OCI-LY7 (cell line): ENCODE data around the gene NEAT1. TPM values are rescaled to one million over a fixed set of nuclear protein-coding genes. Genes with fewer than 3 reads are reported as not detected.
A peak's percentile ranks its signal among the peaks of the same experiment; 100 is the strongest.

Source experiments
- BruUV-seq: library from RNA; stranded (reverse); fragments of 400-500 nt; replicated peaks from 2 replicates; lab custom pipeline; 2021; lab: Mats Ljungman, UMichigan
- CTCF ChIA-PET: fragments of 300-600 bp; sonication (Branson Sonifier 250); formaldehyde crosslinking; loops from one replicate; lab custom pipeline; 2022; ENCODE audit warnings: antibody characterized with exemption; ENCODE audit not compliant: unreplicated experiment; lab: Charles Lee
- POLR2A ChIA-PET: fragments of 300-600 bp; sonication (Branson Sonifier 250); formaldehyde crosslinking; loops from one replicate; lab custom pipeline; 2022; ENCODE audit warnings: antibody characterized with exemption; lab: Charles Lee
- DNase-seq: peaks from one replicate; pipeline ENCODE4 v3.0.0-alpha.2; 2015; ENCODE audit warnings: low spot score
- H2AFZ ChIP-seq: fragments of 200-600 bp; sonication (generic), shearing (Covaris generic); 2 replicates; pipeline ENCODE4 v1.6.1; 2014; ENCODE audit warnings: mild to moderate bottlenecking, antibody characterized with exemption, low read length, moderate library complexity
- H3K27ac ChIP-seq: fragments of 200-600 bp; sonication (generic); 2 replicates; pipeline ENCODE4 v1.5.1; 2014; ENCODE audit warnings: mixed run types, low read depth, mild to moderate bottlenecking, moderate library complexity, low read length, inconsistent platforms; ENCODE audit not compliant: poor library complexity, severe bottlenecking
- H3K36me3 ChIP-seq: fragments of 200-600 bp; sonication (generic); 2 replicates; pipeline ENCODE4 v1.6.1; 2014; ENCODE audit warnings: mild to moderate bottlenecking, antibody characterized with exemption, low read length, moderate library complexity, mixed read lengths; ENCODE audit not compliant: insufficient read depth
- H3K4me1 ChIP-seq: fragments of 200-600 bp; sonication (generic); 2 replicates; pipeline ENCODE4 v1.5.1; 2014; ENCODE audit warnings: mild to moderate bottlenecking, low read length; ENCODE audit not compliant: insufficient read depth, poor library complexity, severe bottlenecking
- H3K4me2 ChIP-seq: fragments of 200-600 bp; sonication (generic); 2 replicates; pipeline ENCODE4 v1.6.1; 2014; ENCODE audit warnings: mild to moderate bottlenecking, low read length
- H3K4me3 ChIP-seq: fragments of 200-600 bp; sonication (generic); 2 replicates; pipeline ENCODE4 v1.5.1; 2014; ENCODE audit warnings: mild to moderate bottlenecking, low read depth, low read length; ENCODE audit not compliant: poor library complexity, severe bottlenecking
- H3K79me2 ChIP-seq: fragments of 200-600 bp; sonication (generic); 2 replicates; pipeline ENCODE4 v1.6.1; 2016; ENCODE audit warnings: low read depth, mild to moderate bottlenecking, low read length, moderate library complexity, mixed read lengths; ENCODE audit not compliant: insufficient read depth
- H3K9me2 ChIP-seq: fragments of 200-600 bp; sonication (generic); 2 replicates; pipeline ENCODE4 v1.6.1; 2016; ENCODE audit warnings: mild to moderate bottlenecking, low read length, mixed read lengths; ENCODE audit not compliant: insufficient read depth
- H3K9me3 ChIP-seq: fragments of 200-600 bp; sonication (generic); 2 replicates; pipeline ENCODE4 v1.6.1; 2014; ENCODE audit warnings: mild to moderate bottlenecking, mixed run types, low read length, mixed read lengths
- H4K20me1 ChIP-seq: fragments of 200-600 bp; sonication (generic); 2 replicates; pipeline ENCODE4 v1.6.1; 2014; ENCODE audit warnings: mild to moderate bottlenecking, antibody characterized with exemption, low read length, moderate library complexity, mixed read lengths; ENCODE audit not compliant: insufficient read depth
- EZH2phosphoT487 ChIP-seq: fragments of 200-600 bp; sonication (generic); IDR thresholded peaks from 2 replicates; pipeline ENCODE4 v1.6.1; 2018; ENCODE audit warnings: low read depth, borderline replicate concordance, mild to moderate bottlenecking, mixed run types, antibody characterized with exemption, low read length, moderate library complexity, mixed read lengths
- intact Hi-C: fragments of 100-400 bp; cut with micrococcal nuclease; formaldehyde crosslinking; loops from one replicate; pipeline ENCODE4 v1.10.0; 2022; ENCODE audit not compliant: unreplicated experiment
- total RNA-seq, 2 experiments: library from RNA; depleted of rRNA in 1 of 2; stranded (reverse); fragments of >200 nt in 1 of 2; shearing (Covaris generic) in 1 of 2; gene quantifications; 2 replicates each; pipeline ENCODE4 v1.2.3, GENCODE V29; 2014 to 2022
- TF ChIP-seq, protein P1 (sequence below): fragments of 200-600 bp; sonication (generic); conservative IDR thresholded peaks from 2 replicates; pipeline ENCODE4 v1.5.1; 2014; ENCODE audit warnings: mild to moderate bottlenecking, antibody characterized with exemption, low read length, moderate library complexity, mixed read lengths

NEAT1 gene
- total RNA-seq, 2 experiments from 2014 or later: 30.1 to 440 TPM

DNA sequence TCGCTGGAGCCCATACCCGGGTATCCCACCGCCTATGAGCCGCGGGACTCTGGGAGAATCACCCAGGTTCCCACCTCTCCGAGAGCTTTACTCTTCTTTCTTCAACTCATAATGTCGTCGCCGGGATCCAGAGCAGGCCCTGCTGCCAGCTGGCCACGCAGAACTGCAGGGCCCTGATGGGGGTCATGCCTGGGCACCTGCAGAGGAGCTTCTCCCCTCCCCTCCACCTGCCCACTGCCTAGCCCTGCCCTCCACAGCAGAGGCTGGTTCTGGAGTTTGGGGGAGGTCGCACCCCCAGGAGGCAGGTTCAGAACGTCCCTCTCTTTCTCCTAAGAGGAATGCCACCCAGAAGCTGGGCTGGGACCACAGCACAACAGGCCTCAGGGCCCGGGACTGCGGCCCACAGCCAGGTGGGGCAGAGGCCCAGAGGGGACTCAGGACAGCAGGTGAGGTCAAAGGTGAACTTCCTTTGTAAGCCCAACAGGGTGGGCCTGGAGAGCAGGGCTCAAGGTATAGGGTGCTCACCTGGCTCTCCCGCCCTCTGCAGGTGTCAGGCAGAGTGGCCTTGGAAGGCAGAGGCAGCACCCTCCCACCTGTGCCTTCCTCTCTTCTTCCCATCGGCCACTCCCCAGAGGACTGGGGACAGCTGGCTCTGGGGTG, 42.0 kb upstream of the NEAT1 start:
- Histone ChIP-seq H3K9me3 (no peaks in the 10 kb centered on the region), H3K36me3 (no peaks in the 10 kb centered on the region), H3K4me1 (peaks cover 42% of the 10 kb centered on the region), H3K79me2 (no peaks in the 10 kb centered on the region), H2AFZ (no peak overlapping the region), H3K4me3 (no peak overlapping the region), H3K9me2 (no peaks in the 10 kb centered on the region), H3K4me2 (no peak overlapping the region), H3K27ac (no peak overlapping the region), H4K20me1 (no peaks in the 10 kb centered on the region)
- no TSS peak for BruUV-seq
- no peak for DNase-seq
- no peak for TF ChIP-seq EZH2phosphoT487
- TF ChIP-seq, protein P1, sequence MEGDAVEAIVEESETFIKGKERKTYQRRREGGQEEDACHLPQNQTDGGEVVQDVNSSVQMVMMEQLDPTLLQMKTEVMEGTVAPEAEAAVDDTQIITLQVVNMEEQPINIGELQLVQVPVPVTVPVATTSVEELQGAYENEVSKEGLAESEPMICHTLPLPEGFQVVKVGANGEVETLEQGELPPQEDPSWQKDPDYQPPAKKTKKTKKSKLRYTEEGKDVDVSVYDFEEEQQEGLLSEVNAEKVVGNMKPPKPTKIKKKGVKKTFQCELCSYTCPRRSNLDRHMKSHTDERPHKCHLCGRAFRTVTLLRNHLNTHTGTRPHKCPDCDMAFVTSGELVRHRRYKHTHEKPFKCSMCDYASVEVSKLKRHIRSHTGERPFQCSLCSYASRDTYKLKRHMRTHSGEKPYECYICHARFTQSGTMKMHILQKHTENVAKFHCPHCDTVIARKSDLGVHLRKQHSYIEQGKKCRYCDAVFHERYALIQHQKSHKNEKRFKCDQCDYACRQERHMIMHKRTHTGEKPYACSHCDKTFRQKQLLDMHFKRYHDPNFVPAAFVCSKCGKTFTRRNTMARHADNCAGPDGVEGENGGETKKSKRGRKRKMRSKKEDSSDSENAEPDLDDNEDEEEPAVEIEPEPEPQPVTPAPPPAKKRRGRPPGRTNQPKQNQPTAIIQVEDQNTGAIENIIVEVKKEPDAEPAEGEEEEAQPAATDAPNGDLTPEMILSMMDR: 0 out of 2 replicates have a peak, but pooled peaks have one; percentile 21
- POLR2A ChIA-PET: interaction anchor here (1.2 kb wide), 1 partner anchor 8 kb away, joined by 3 read pairs; no protein-coding TSS in a partner anchor
- intact Hi-C loops: no loop called here
- CTCF ChIA-PET: no interaction called here

DNA sequence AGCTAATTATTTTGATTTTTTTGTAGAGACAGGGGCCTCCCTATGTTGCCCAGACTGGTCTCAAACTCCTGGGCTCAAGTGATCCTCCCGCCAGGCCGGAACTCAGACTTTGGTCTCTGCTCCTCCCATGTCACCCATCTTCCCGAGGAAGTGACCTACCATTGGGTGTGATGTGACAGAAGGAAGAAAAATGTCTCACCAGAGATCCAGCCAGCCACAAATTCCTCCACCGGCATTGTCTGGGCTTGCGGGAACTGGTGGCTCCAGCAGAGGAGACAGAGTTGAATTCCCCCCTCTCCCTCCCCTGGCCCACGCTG, 40.9 kb upstream of the NEAT1 start:
- Histone ChIP-seq H2AFZ (peak overlapping the region; percentile 77), H3K9me2 (no peaks in the 10 kb centered on the region), H3K4me3 (peak overlapping the region; percentile 68), H3K4me2 (peak overlapping the region; percentile 90), H4K20me1 (no peaks in the 10 kb centered on the region), H3K79me2 (peaks cover under 1% of the 10 kb centered on the region; the same call in 1 of the 2 replicates), H3K36me3 (no peaks in the 10 kb centered on the region), H3K4me1 (peaks cover 49% of the 10 kb centered on the region), H3K9me3 (no peaks in the 10 kb centered on the region), H3K27ac (peak overlapping the region; percentile 52)
- peak; percentile 44 for DNase-seq
- BruUV-seq: no TSS peak
- POLR2A ChIA-PET: interaction anchor here (0.5 to 1.3 kb wide), 8 partner anchors 9 to 110 kb away, joined by 3 to 6 read pairs (median 3); no protein-coding TSS in a partner anchor
- no peak for TF ChIP-seq EZH2phosphoT487
- TF ChIP-seq, protein P1: no peak
- CTCF ChIA-PET: no interaction called here
- intact Hi-C loops: loop anchor here (1.0 to 2.0 kb wide), 4 partner anchors 35 to 129 kb away; no protein-coding TSS in a partner anchor
